GM19372 (cell line): ENCODE results near the gene FAM168A.

Experiments
- ATAC-seq: cut with Tn5 transposase; IDR thresholded peaks from one replicate; pipeline ENCODE4 v1.9.1; 2021; ENCODE audit warnings: mild to moderate bottlenecking, low read depth, moderate library complexity; ENCODE audit not compliant: unreplicated experiment

Gene FAM168A

GRCh38 chr11:73406619-73407018 is 191.3 kb downstream of the FAM168A start:
- no peak for ATAC-seq

DNA sequence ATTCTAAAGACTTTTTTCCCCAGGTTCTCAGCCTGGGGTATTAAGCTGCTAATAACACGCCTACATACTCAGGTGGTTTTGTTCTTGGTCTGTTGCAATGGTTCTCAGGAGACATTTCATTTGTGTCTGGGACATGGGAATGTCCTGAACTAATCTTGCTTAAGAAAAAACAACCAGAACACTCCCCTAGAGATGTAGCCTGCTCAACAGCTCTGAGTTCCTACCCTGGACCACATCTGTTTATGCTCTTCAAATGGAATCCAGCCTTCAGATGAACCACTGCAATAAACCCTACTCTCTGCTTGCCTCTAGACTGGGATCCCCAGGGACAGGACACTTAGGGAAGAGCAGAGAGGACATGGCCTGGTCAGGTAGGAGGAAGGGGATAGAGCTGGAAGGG is 191.8 kb downstream of the FAM168A start:
- ATAC-seq, result no peak

DNA sequence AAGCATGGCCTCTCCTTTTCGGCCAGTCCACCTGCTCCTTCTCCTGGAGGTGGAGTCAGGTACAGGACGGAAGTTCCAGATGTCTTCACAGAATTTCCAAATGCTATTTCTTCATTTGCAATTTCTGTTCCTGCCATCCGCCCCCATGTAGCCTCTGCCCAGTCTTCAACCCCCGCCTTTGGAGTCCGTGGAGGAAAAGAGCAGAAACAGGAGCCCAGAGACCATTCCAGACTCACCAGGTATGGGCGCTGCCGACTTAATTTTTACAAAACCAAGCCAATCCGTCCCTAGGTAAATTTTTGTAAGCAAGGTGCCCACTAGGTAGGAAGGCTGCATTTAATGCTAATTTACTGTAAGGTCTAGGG is 192.8 kb downstream of the FAM168A start:
- ATAC-seq, result no peak

- no peak for ATAC-seq
These were observed 193.3 kb downstream of the FAM168A start for GRCh38 chr11:73404506-73405145.

DNA sequence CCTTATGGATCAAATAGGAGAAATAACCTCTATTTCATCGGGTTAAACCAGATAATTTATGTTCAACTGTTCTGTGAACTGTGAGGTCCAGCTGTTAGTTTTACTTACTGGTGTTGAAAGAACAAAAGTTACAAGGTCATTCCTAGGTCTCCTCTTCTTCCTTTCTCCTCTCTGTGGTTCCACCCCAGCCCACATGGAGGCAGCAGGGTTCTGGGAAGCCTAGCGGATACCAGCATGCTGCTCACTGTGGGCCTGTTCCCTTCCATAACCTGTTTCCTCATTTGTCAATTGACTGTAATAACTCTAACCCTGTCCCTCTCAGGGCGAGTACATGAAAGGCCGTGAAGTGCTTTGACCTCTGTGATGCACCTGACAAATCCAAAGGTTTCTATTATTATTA is 193.9 kb downstream of the FAM168A start:
- ATAC-seq, result no peak

GRCh38 chr11:73403541-73403940 is 194.4 kb downstream of the FAM168A start:
- no peak for ATAC-seq

GRCh38 chr11:73402834-73403185 is 195.1 kb downstream of the FAM168A start:
- no peak for ATAC-seq

GRCh38 chr11:73401924-73402833 is 195.7 kb downstream of the FAM168A start:
- no peak for ATAC-seq

DNA sequence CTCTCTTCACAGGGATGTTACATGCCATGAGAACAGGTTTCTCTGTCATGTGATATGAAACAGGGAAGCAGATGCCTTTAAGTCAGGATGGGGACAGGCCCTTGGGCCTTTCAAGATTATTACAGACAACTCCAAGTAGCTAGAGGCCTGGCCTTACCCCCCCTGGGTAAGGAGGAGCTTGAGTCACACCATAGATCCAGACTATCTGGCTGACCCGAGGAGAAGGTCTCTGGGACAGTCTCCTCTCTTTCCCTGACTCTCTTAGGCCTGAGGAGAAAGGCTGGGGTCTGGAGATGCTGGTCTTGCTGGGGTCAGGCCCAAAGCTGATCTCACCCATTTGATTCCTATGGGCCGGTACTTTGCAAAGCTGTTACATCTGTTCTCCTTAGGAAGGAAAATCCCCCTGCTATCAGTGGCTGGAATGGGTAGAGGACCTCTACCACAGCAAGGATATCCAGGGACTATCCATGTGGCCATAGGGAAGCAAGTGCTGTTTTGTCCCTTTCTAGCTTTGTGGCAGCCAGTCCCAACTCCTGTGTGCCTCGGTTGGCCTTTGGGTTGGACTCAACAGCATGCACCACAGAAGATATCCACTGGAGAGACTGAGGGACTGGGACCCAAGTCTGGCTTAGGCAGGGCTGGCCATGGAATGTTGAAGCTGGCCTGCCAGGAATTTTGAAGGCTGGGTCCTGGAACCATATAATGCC is 196.5 kb downstream of the FAM168A start:
- no peak for ATAC-seq

DNA sequence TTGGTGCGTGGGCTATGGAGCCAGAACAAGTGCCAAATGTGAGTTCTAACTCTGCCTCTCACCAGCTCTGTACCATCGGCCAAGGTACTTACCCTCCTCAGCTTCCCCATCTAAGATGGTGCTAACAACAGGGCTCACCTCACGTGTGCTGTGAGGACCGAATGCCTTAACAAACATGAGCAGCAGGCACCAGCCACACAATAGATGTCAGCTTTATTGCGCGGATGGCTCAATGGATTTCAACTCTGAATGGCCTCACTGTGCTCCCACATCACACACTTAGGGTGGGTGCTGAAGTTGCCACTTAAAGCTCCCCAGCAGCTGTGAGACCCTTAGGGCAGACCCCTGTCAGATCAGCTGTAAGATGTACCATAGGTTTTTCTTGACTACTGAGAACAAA is 197.6 kb downstream of the FAM168A start:
- no peak for ATAC-seq

DNA sequence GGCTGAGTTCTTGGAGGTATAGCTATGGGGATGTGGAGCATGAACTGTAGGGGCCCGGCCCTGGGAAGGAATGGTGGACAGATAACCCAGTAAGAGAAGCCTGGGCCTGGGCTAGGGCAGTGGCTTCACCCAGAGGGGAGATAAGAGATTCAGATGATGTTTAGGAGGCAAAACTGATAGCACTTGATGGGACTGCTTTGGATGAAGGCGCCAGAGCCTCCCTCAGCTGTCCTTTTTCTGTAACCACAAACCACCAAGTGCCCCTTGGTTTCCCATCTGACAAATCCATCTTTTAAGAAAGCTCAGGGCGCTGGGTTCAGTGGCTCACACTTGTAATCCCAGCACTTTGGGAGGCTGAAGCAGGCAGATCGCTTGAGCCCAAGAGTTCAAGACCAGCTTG is 198.3 kb downstream of the FAM168A start:
- ATAC-seq, result no peak

GRCh38 chr11:73399159-73399590 is 198.7 kb downstream of the FAM168A start:
- no peak for ATAC-seq

- ATAC-seq, result no peak
These were observed 199.2 kb downstream of the FAM168A start for GRCh38 chr11:73398721-73399120.

- no peak for ATAC-seq
These were observed 199.8 kb downstream of the FAM168A start for GRCh38 chr11:73398132-73398526.

GRCh38 chr11:73397468-73398131 is 200.3 kb downstream of the FAM168A start:
- no peak for ATAC-seq

DNA sequence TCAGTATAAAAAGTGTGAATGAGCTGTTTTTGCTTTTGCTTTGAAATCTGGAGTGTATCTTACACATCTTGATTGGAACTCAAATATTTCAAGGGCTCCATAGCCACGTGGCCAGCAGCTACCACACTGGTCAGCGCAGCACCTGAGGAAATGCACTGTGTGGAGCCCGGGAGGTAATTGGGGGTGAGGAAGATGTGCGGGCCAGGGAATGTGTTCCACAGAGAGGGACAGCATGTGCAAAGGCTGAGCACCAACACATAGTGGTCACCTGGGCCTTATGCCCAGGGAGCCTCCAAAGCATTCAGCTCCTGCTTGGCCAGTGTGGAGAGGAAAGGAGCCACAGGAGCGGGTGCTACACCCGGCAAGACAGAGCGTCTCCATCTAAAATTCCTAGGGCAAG is 200.9 kb downstream of the FAM168A start:
- ATAC-seq, result no peak

DNA sequence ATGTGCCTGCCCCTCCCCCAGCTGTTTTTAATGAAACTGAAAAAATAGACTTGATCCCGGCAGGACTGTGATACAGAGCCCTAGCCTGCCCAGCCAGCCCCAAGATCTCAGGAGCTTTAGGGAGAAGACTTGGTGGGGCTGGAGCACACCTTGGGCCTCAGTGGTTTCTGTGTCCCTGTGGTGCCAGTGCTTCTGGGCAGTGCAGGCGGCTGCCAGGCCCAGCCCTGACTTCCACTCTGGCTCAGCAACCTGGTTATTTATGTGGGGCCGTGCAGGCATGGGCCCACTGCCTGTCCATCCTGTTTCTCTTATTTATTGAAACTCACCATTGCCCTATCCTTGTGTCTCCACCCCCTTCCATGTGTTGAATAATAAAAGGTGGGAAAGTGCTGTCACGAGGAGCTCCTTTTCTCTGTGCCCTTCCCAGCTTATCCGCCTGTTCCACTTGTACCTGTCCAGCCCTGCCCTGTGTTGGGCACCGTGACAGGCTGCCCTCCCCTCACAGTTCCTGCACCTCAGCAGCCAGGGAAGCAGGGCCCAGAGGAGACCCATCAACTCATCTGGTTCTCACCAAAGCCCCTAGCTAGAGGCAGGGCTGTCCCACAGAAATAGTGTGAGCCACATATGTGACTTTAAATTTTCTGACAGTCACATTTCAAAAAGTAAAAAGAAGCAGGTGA is 201.5 kb downstream of the FAM168A start:
- ATAC-seq, result no peak

DNA sequence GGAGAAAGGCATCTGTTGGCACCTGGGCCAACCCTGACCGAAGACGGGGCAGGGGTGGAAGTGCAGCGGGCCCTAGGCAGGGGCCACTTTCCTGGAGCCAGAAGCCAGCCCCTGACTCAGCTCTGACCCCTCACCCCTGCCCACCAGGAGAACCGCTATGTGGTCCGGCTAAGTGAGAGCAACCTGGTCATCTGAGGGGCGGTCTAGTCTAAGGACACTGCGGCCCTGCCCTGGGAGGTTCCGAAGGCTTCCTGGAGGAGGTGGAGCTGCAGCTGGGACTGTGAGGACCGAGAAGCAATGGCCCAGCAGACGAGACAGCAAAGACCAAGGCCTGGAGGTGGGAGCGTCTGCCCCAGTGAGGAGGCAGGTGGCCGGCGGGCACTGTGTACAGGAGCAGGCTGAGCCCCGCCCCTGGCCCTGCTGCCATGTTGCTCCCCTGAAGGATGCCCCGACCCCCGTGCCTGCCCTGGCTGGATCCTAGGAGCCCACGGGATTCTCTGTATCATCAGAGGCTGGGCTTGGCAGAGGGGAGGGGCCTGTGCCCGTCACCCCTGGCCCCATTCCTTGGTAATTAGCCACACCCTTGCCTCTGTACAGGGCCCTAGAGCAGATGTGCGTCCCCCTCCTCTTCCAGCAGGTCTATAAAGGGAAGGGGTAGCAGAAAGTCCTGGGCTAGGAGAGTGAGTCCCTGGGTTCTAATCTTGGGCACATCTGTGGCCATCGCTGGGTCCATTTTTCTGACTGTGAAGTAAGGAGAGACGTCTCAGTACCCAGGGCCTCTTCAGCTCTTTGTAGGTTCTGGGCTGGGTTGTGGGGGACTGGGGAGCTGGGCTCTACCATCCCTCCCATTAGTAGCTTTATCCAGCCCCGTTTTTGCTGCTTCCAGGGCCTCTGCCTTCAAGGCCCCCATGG is 202.4 kb downstream of the FAM168A start:
- no peak for ATAC-seq
